MM.1S (cell line): ENCODE data around the gene LRRC4B.

Source experiments
- EZH2 ChIP-seq: fragments of 300-600 bp; sonication (generic); optimal IDR thresholded peaks from 2 replicates; pipeline ENCODE3; 2017; ENCODE audit warnings: low read depth, mild to moderate bottlenecking, antibody characterized with exemption, low read length, mixed read lengths
- EZH2phosphoT487 ChIP-seq: fragments of 300-600 bp; sonication (generic); IDR thresholded peaks from 2 replicates; pipeline ENCODE4 v1.6.1; 2018; ENCODE audit warnings: antibody characterized with exemption, low read length
- TF ChIP-seq, protein P1 (sequence below): fragments of 300-600 bp; sonication (generic); IDR thresholded peaks from 2 replicates; pipeline ENCODE4 v1.5.1; 2016; ENCODE audit warnings: antibody characterized with exemption, low read length, mixed read lengths

DNA sequence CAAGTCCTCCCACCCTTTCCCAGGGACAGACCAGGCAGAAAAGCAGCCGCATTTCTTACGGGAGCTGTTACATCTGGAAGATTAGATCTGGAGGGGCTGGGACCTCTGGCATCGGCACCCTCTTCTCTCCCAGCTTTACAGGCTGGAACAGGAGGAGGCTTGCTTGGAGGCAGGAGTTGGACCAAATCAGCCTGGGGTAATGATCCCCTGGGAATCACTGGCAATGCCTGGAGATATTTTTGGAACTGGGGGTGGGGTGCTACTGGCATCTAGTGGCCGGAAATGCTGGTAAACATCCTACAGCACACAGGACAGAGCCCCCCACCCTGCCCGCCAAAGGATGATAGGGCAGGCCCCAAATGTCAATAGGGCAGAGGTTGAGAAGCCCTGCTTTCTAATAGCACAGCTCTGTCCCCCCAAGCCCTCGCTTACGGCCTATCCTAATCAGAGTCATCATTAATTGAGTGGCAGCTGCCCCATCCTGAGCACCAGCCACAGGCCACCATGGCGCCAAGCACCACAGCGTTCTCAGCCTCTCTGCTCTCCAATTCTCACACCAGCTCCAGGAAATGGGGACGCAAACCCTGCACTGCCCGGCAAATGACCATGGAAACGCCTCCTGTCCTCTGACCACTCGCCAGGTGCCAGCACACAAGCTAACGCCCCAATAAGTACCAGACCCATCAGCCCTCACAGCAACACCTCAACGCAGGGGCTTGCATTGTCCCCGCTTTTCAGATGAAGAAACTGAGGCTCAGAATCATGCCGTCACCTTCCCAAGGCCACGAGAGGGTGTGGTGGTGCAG lies 20.6 kb downstream of the LRRC4B start:
- TF ChIP-seq EZH2phosphoT487 (no peak), EZH2 (no peak)
- TF ChIP-seq, protein P1, sequence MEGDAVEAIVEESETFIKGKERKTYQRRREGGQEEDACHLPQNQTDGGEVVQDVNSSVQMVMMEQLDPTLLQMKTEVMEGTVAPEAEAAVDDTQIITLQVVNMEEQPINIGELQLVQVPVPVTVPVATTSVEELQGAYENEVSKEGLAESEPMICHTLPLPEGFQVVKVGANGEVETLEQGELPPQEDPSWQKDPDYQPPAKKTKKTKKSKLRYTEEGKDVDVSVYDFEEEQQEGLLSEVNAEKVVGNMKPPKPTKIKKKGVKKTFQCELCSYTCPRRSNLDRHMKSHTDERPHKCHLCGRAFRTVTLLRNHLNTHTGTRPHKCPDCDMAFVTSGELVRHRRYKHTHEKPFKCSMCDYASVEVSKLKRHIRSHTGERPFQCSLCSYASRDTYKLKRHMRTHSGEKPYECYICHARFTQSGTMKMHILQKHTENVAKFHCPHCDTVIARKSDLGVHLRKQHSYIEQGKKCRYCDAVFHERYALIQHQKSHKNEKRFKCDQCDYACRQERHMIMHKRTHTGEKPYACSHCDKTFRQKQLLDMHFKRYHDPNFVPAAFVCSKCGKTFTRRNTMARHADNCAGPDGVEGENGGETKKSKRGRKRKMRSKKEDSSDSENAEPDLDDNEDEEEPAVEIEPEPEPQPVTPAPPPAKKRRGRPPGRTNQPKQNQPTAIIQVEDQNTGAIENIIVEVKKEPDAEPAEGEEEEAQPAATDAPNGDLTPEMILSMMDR: no peak
